ENCODE results near the gene CYP4F12.
A peak's percentile ranks its signal among the peaks of the same experiment; 100 is the strongest.
"Not testable (repeated sequence)": the region's sequence is repeated elsewhere in the genome, so short reads cannot be mapped to it uniquely, and the experiment has no call there.

Gene CYP4F12

DNA sequence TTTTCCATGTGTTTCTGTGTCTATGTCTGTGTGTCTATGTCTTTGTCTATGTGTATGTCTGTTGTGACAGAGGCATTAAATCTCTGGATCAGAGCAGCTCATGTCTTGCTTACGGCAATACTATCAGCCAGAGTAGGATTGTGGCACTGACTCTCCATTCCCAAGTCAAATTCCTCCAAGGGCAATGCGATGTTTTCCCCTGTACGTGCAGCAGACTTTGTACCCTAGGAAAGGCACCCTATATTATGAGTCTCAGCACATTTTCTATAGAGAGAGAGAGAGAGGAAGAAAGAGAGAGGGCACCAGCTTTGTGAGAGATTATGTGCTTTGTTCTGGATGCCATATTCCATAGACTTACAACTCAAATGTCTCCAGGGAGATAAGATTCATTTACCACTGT, 21.1 kb upstream of the CYP4F12 start:
- DNase-seq: no peak

- DNase-seq: no peak
Measured at GRCh38 chr19:15652559-15653278, 20.2 kb upstream of the CYP4F12 start.

- DNase-seq: no peak
Measured at GRCh38 chr19:15656467-15656866, 16.4 kb upstream of the CYP4F12 start.

GRCh38 chr19:15663247-15663646, 9.6 kb upstream of the CYP4F12 start:
- no peak for DNase-seq

GRCh38 chr19:15666186-15666585, 6.7 kb upstream of the CYP4F12 start:
- no peak for DNase-seq

GRCh38 chr19:15666883-15667282, 6.0 kb upstream of the CYP4F12 start:
- DNase-seq: no peak

- DNase-seq: no peak
Measured at GRCh38 chr19:15669440-15669839, 3.4 kb upstream of the CYP4F12 start.

DNA sequence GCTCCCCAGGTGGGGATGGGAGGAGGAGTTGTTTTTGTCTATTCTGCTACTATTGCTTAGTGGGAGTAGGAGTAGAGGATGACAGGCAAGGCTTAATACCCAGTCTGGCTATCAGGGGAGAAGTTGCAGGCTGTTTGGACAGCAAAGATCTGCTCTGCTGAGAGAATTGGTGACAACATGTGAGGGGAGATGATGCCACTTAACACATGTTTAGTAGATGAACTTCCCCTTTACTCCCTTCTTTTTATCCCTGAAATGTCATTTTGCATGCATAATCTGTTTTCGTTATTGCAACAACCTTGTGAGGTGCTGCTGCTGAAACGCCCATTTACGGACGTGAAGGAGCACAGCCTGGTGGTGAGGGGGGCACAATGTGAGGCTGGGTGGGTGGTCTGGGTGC, 3.0 kb upstream of the CYP4F12 start:
- no peak for DNase-seq

- no peak for DNase-seq
Measured at GRCh38 chr19:15671237-15671821, 1.6 kb upstream of the CYP4F12 start.

DNA sequence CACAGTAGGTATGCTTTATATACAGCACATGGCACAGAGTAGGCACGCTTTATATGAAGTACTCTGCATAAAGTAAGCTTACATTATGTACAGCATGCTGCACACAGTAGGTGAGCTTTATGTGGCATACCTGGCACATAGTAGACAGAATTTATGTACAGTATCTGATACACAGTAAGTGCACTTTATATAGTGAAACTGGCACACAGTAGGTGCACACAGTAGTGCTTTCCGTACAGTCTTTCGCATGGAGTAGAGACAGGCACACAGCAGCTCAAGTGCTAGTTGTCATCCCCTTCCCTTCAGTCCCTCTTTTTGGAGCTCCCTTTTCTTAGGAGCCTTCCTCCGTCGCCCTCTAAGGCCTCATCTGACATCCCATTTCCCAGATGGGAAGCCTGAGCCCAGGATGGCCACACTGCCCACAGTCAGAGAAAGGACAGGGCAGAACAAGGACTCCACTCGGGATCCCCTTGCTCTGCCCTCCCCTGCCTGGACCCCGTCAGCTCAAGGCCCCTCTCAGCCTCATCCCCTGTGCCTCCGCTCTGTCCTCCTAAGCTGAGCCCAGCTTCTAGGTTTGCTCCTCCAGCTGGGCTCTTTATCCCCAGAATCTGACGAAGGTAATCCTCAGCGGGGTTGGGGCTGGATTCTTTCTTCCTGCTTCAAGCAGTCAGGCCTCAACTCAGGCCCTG, 852 bp upstream of the CYP4F12 start:
- DNase-seq: no peak

DNA sequence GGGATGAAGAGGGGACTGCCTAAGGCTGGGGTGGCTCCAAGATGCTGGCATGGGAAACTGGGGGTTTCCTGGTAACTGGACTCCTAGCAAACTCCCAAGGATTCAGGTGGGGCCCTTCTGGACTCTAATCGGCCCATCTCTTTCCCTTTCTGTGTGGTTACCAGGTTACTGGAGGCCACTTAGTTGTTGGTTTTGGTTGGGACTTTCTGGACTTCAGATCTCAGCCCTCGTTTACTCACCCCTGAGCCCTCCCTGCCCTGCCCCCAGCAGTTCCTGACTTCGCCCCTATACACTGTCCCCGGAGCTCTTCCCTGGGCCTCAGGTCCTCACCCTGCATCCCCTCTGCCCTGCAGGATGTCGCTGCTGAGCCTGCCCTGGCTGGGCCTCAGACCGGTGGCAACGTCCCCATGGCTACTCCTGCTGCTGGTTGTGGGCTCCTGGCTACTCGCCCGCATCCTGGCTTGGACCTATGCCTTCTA, 328 bp downstream of the CYP4F12 start:
- no peak for DNase-seq

DNA sequence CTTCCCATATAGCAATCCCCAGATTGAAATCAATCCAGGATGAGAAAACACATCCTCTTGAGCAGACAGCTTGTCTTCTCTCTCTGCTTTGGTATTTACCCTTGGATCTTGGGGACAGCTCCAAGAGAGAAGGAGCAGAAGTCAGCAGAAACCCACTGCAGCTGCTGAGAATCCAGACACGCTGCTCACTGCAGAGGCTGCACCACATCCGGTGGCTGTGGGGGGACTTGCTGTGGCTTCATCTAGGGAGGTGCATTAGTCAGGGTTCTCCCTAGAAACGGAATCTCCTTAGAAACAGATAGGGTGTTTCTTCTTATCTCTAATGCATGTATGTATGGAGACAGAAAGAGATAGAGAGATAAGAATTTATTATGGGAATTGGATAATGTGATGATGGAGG, 2.7 kb downstream of the CYP4F12 start:
- no peak for DNase-seq

- DNase-seq: no peak
Measured at GRCh38 chr19:15679089-15679488, 6.2 kb downstream of the CYP4F12 start.

GRCh38 chr19:15679865-15680264, 7.0 kb downstream of the CYP4F12 start:
- not testable (repeated sequence) for DNase-seq

GRCh38 chr19:15680478-15681322, 7.8 kb downstream of the CYP4F12 start:
- DNase-seq: no peak

- no peak for DNase-seq
Measured at GRCh38 chr19:15683411-15683810, 10.5 kb downstream of the CYP4F12 start.

- no peak for DNase-seq
Measured at GRCh38 chr19:15684828-15685227, 11.9 kb downstream of the CYP4F12 start.

GRCh38 chr19:15696654-15697194, 23.8 kb downstream of the CYP4F12 start:
- no peak for DNase-seq

GRCh38 chr19:15701757-15702533, 29.1 kb downstream of the CYP4F12 start:
- no peak for DNase-seq

GRCh38 chr19:15702534-15702930, 29.6 kb downstream of the CYP4F12 start:
- peak; percentile 52 for DNase-seq

GRCh38 chr19:15714638-15715037, 41.8 kb downstream of the CYP4F12 start:
- no peak for DNase-seq

DNA sequence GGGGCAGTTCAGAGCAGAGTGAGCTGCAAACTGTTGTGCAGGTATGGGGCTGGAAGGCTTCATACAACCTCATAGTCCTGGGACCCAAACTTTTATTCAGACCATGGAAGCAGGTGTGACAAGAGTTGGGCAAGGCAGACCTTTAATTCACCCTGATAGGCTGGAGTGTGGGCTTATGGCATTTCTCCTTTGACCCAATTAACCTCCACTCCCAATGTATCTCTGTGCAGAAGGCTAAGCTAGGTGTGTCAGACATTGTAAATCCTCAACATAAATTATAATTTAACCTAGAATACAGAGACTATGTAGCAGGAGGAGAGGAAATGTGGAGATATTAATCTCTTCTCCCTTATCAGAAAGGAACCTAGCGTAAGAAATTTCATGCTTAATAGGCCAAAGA, 42.8 kb downstream of the CYP4F12 start:
- DNase-seq: no peak
